Kidney glomerular epithelial cell (primary cell): ENCODE results near the gene CDK3.

Source experiments
- DNase-seq: peaks from one replicate; lab custom pipeline; 2025; lab: John Stamatoyannopoulos, UW

The CDK3 gene

DNA sequence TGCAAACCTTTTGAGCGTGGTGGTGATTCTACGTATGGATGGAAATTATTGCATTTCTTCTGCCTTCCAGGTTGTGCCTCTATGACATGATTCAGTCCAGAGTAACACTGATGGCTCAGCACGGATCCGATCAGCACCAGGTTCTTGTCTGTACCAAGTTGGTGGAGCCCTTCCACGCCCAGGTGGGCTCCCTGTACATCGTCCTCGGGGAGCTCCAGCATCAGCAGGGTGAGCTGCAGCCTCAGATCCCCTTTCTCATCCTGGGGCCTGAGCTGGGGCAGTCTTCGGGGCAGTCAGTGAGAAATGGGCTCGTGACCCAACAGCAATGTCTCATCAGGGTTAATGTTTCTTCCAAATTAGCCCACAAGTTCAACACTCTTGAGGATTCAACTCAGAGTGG is 9.3 kb upstream of the CDK3 start:
- DNase-seq = no peak

DNA sequence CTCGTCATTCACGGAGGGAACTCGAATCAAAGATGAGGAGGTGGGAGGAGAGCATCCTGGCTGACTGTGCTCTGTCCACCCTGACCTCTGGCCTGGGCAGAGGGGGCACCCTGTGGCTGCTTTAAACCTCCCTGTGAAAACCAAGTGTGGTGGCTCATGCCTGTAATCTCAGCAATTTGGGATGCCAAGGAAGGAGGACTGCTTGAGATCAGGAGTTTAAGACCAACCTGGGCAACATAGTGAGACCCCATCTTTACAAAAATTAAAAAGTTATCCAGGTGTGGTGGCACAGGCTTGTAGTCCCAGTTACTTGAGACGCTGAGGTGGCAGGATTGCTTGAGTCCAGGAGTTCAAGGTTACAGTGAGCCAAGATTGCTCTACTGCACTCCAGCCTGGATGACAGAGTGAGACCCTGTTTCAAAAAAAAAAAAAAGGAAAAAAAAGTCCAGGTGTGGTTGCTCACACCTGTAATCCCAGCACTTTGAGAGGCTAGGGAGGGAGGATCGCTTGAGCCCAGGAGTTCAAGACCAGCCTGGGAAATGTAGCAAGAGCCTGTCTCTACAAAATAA is 5.8 kb upstream of the CDK3 start:
- DNase-seq = no peak

DNA sequence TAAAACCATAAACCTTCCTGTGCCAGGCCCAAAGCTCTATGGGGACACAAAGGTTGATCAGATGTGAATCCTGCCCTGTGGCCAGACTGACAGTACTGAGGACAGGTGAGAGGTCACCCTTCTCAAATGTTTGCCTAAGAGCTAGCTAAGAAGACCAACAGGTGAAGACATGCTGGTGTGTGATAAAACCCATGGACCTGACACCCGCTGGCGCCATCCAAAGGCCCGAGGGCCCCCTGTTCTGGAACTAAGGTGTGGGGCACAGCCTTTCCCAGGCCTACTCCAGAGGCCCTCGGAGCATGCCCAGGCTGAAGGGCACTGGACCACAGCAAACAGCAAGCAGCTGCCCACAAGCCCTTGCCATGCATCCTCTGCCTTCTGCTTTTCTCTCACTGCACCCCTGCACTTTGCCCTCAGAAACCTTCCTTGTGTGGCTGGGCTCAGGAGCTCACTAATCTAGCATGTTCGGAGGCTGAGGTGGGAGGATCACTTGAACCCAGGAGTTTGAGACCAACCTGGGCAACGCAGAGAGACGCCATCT is 5.2 kb upstream of the CDK3 start:
- no peak for DNase-seq

DNA sequence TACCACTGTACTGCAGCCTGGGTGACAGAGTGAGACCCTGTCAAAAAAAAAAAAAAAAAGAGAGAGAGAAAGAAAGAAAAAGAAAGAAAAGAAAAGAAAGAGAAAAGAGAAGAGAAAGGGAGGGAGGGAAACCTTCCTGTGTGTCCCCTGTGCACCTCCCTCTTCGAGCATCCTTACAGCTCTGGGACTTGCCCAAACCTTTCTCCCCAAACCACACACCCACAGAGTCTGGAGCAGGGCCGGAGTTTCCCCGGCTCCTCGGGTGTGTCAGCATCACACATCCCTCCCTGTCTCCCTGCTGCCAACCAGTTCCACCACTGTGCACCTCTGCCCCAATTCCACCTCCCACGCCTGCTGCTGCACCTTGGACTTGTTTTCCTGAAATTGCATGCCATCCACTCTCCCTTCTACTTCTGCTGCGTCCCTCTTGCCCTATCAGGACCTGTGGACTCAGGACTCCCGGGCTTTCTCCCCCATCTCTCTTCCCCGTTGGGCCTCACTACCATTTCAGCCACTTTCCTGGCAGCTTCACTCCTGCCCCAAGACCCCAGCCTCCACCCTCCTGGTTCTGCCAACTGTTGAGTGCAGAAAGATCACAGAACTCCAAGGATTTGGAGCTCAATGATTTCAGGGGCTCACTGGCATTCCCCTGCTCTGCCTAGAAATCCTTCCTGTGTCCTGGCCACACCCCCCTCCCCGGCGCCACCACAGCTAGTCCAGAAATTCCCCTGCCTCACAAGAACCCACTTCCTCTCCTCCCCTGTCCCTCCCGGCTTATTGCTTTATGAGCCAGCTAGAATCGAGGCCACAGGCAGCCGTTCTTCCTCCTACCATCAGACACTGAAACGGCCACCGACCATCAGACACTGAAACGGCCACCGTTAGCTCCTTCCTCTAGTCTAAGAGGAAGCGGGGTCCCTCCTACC is 3.7 kb upstream of the CDK3 start:
- peak; percentile 27 for DNase-seq

DNA sequence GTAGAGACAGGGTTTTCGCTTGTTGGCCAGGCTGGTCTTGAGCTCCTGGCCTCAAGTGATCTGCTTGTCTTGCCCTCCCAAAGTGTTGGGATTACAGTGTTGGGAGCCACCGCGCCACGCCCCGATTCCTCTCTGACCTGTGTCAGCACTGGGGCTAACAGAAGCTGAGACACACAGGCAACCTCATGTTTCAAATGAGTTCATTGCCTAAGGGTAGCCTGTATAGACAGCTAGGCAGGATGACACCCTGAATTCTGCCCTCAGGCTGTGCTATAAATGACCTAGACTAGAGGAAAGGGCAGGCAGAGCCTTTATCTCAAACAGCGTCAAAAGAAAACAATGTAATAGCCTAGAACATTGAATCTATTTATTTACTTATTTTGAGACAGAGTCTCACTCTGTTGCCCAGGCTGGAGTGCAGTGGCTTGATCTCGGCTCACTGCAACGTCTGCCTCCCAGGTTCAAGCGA is 2.3 kb upstream of the CDK3 start:
- no peak for DNase-seq

DNA sequence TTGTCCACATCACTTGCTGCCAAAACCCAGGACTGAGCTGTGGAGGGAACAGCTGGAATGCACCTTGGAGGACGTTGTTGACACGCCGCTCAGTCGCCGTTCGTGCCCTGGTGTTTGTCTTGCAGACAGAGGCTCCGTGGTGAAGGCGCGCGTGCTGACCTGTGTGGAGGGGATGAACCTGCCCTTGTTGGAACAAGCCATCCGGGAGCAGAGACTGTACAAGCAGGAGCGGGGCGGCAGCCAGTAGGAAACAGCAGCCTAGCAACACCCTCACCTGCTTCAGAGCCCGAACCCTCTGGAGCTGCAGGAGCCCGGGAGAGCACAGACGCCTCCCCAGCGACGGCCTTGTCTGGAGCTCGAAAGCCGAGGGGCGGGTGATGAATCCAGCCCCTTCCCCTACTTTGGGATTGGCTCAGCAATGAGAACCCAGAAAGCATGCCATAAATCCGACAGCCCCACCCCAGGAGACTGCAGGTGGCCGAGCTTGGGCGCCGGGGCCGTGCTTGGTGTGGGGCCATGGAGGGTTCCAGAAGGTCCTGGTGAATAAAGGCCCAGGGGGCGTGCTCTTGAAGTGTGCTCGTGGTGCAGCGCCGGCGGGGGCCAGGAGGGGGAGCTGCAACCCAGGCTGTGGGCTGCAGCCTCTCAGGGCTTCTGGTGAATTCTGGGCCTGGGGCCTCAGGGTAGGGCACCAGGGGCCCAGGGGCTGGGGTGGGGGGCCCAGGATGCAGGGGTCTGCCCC is 470 bp upstream of the CDK3 start:
- DNase-seq = no peak

DNA sequence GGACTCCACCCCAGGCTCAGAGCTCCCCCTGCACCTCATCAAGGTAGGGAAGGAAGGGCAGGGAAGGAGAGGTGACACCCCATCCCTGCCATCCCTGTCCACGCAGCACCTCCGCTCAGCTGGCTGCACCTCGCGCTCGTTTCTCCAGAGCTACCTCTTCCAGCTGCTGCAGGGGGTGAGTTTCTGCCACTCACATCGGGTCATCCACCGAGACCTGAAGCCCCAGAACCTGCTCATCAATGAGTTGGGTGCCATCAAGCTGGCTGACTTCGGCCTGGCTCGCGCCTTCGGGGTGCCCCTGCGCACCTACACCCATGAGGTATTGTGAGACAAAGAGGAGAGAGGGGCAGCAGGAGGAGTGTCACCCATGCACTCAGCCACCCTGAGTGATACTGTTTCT is 1.4 kb downstream of the CDK3 start:
- DNase-seq = no peak

DNA sequence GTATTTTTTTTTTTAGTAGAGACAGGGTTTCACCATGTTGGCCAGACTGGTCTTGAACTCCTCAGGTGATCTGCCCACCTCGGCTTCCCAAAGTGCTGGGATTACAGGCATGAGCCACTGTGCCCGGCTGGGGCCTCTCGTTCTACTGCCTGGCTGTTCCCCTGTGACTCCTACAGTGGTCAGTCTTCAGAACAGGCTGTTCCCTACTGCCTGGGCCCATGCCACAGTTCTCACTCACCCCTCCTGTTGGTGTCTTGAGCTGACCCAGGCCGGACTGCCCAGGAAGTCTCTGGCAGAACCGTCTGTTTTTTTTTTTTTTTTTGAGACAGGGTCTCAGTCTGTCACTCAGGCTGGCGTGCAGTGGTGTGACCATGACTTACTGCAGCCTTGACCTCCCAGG is 3.3 kb downstream of the CDK3 start:
- no peak for DNase-seq

DNA sequence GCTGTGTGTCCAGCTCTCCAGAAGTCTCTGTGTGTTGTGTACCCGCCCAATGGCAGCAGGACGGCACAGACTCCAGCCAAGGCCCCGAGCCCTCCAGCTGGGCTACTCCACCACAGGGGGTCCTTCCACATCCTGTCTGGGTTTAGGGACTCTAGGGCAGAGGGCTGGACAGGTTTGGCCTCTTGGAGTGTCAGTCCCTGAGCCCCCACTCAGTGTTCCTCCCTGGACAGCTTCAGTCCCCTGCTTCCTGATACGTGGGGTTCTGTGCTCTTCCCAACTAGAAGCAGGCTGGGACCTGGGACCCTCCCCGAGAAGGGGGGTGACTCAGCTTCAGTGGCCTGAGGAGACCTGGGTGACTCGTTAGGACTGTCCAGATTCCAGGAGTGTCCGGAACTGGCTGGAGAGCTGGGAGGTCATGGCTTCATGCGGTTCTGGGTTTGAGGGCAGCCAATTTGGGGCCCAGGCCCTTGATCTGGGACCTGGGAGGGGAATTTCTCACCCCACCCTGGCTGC is 4.2 kb downstream of the CDK3 start:
- no peak for DNase-seq

DNA sequence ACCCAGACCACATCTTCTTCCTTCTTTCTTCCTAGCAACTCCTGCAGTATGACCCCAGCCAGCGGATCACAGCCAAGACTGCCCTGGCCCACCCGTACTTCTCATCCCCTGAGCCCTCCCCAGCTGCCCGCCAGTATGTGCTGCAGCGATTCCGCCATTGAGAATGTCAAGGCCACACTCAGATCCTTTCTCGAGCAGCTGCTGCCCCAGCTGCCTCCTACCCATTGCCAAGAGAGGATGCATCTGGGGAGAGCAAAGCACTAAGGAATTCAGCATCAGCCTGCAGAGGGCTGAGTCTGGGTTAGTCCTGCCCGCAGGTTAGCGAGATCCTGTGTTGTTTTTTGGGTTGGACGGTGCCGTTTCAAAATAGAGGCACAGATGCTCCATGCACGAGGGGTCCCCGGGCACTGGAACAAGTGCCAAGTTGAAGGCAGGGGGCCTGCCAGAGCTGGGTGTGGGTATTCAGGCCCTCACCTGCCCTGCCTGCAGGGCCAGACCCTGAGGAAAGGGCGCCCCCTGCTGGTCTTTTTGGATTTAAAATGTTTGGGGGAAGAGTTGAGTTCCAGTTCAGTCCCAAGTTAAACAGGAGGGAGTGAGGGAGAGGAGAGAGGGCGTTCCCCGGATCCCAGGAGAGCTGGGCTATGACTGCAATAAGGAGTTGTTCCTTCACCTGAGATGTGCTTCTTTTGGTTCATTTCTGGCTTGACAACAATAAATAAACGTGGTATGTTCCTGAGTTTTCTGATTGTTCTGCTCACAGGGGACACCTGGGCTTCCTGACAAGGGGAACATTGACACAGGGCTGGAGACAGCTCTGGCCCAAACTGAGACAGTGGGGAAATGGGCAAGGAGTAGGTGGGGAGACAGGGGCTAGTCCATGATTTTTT is 4.9 kb downstream of the CDK3 start:
- no peak for DNase-seq

DNA sequence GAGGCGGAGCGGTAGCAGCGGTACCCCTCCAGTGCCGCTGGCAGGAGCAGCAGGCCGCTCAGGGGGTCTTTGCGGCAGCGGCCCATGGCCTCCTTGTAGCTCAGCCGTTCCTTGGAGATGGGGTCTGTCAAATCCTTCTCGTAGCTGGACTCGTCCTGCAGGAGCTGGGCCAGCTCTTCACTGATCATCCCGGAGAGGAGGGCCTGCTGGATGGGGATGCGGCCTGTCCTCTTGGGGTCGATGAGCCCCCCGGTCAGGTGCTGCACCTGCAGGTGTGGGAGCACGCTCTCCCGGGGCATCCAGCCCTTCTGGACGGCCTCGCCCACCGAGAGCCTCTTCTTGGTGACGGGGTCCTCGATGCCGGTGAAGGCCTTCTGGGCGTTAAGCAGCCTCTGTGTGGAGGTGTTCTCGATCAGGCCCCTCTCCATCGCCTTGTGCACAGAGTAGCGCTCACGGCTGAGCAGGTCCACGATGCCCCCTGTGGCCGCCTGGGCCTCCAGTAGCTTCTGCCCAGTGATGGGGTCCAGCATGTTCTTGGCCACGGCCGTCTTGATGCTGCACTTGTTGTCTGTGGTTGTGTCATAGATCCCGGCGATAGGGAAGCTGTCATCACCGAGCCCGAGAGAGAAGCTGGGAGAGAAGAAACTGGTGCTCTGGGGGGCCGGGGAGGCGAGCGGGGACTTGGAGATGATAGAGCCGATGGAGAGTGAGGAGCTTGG is 6.6 kb downstream of the CDK3 start:
- no peak for DNase-seq

DNA sequence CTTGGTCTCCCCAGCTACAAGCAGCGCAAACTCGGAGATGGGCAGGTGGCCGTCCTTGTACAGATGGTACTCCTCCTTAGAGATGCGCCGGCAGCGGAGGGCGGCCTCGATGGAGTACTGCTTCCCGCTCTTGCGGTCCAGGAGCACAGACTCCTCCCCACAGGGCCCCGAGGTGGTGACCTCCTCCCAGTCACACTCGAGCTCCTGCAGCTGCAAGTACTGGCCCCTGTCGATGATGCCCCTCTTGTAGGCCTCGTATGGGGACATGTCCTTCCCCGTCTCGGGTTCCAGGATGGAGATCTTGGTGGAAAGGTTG is 7.2 kb downstream of the CDK3 start:
- DNase-seq = no peak

DNA sequence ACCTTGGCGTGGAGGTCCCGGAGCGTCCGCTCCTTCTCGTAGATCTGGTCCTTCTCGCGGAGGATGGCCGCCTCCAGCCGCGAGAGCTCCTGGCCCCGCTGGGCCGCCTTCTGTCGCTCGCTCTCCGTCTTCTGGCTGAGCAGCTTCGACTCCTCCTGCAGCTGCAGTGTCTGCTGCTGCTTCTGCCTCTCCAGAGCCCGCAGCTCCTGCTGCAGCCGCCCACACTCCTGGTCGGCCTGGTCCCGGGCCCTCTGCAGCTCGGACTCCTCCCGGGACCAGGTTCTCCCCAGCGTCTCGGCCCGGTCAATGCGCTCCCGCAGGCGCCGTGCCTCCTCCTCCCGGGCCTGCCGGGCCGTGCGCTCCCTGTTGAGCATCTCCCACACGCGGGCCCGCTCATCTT is 7.6 kb downstream of the CDK3 start:
- no peak for DNase-seq

DNA sequence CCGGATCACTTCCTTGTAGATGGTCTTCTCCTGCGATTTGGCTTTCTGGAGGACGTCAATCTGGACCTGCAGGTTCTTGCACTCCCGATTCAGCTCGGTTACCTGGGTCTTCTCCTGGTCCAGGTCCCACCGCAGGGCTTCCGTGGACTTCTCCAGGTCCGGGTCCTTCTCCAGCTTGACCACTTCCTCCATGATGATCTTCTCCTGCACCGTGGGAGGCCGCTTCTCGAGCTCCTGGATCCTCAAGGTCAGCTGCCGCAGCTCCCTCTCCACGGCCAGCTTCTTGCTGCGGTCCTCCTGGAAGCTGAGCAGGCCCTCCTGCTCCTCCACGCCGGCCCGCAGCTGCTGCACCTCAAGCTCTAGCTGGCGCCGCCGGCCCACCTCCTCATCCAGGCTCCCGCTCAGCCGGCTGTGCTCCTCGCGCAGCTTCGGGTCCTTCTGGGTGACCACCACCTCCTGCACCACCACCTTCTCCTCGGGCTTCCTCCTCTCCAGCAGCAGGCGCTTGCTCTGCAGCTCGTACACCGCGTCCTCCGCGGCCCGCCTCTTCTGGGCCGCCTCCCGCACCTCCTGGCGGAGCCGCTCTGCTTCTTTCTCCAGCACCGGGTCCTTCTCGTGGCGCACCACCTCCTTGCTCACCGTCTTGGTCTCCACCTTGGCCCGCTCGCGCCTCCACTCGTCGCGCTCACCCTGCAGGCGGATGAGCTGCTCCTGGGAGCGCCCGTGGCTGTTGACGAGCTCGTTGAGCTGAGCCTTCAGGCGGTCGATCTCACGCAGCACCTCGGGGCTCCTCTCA is 8.2 kb downstream of the CDK3 start:
- no peak for DNase-seq

DNA sequence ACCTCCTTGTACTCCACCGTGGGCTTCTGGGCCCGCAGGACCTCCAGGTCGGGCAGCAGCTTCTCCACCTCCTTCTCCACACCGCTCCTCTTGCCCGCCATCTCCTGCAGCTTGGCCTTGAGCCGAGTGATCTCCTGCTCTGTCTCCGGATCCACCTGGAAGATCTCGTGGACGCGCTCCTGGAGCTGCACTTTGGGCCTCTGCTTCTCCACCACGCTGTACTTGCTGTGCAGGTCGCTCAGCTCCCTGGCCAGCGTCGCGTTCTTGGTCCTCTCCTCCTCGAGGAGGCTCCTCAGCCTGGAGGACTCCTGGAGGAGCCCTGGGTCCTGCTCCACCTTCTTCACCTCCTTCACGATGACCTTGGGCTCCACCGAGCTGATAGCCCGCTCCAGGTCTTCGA is 8.8 kb downstream of the CDK3 start:
- no peak for DNase-seq

DNA sequence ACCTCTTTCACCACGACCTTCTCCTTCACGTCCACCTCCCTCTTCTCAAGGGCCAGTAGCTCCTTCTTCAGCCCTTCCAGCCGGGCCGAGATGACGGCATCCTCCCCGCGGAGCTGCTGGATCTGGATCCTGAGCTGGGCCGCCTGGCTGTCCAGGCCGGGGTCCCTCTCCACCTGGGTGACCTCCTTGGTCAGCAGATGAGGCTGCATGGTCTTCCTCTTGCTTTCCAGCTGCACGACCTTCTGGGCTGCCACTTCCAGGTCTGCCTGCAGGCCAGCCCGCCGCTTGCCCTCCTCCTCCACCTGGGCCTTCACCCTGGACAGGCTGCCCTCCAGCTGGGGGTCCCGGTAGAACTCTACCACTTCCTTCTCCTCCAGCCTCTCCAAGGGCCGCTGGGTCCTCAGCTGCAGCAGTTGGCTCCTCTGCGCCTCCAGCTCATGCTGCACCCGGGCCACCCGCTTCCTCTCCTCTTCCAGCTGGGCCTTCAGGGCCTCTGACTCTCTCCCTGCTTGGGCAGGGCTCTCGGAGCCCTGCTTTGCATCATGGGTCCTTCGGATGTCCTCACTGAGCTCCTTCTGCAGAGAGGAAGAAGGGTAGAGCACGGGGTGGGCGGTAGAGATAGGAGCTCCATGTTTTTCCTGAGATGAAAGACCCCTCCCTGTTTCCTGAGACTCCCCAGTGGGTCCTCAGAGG is 9.5 kb downstream of the CDK3 start:
- no peak for DNase-seq

DNA sequence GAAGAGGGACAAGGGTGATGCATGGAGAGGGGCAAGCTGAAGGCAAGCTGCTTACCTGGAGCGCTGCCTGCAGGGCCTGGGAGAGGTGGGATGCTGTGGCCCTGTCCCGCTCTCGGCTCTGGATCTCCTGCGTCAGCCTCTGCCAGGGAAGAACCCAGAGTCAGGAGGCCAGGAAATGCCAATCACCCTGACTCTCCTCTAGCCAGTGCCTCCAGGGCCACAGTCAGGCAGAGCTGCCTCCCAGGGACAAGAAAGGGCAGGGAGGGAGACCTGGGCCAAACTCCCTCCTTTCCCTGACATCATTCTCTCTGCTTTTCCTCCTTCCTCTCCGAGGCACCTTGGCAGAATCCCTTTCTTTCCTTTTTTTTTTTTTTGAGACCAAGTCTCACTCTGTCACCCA is 11.3 kb downstream of the CDK3 start:
- no peak for DNase-seq

DNA sequence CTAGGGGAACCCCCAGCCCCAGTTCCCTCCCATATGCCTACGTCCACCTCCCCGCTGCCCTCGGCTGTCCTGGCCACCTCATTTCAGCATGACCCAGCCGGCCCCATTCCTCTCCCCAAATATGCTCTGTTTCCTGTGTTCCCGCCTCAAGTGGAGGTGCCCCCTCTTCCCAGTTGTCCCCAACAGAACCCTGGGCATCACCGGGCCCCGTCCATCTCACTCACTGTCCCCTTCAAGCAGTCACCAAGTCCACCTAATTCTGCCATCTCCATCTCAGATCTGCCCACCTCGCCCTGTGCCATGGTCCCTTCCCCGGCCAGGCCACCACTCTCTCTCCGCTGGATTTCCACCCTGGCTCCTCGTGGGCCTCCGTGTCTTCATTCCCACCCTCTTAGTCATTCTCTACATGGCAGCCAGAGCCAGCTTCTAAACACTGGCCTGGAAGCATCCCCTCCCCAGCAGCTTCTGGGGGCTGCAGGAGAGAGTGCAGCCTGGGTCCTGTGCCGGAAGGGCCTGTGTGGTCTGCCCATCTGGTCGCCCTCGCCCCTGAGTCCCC is 12.8 kb downstream of the CDK3 start:
- no peak for DNase-seq
